ENCODE results near the gene GTPBP6.

DNA sequence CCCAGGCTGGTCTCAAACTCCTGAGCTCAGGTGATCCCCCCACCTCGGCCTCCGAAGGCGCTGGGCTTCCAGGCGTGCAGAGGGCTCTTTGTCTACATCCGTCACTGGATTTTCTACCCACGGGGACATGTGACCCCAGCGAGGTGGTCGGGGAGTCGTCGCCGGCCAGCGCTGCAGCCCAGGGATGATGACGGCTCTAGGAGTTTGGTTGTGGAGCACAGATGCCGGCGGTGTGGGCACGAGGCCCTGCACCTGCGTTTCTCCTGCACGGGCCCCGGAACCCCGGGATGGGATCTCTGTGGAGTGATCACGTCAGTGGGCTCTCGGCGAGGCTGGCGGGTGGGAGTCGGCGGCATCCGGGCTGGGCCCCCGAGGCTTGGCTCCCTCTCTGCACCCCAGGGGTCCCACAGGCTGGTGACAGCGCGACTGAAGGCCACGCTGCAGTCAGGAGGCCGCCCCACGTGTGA is 9.1 kb upstream of the GTPBP6 start:
- TF ChIP-seq, protein P1, sequence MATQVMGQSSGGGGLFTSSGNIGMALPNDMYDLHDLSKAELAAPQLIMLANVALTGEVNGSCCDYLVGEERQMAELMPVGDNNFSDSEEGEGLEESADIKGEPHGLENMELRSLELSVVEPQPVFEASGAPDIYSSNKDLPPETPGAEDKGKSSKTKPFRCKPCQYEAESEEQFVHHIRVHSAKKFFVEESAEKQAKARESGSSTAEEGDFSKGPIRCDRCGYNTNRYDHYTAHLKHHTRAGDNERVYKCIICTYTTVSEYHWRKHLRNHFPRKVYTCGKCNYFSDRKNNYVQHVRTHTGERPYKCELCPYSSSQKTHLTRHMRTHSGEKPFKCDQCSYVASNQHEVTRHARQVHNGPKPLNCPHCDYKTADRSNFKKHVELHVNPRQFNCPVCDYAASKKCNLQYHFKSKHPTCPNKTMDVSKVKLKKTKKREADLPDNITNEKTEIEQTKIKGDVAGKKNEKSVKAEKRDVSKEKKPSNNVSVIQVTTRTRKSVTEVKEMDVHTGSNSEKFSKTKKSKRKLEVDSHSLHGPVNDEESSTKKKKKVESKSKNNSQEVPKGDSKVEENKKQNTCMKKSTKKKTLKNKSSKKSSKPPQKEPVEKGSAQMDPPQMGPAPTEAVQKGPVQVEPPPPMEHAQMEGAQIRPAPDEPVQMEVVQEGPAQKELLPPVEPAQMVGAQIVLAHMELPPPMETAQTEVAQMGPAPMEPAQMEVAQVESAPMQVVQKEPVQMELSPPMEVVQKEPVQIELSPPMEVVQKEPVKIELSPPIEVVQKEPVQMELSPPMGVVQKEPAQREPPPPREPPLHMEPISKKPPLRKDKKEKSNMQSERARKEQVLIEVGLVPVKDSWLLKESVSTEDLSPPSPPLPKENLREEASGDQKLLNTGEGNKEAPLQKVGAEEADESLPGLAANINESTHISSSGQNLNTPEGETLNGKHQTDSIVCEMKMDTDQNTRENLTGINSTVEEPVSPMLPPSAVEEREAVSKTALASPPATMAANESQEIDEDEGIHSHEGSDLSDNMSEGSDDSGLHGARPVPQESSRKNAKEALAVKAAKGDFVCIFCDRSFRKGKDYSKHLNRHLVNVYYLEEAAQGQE (IDR thresholded peaks at IDR 0.05; ENCODE audit: low read depth), result no peak
- TF ChIP-seq FOXM1 (IDR thresholded peaks at IDR 0.05; ENCODE audit: borderline replicate concordance, low read depth) (no peak), TEAD4 (IDR thresholded peaks at IDR 0.05) (no peak), EGR1 (IDR thresholded peaks at IDR 0.05) (no peak), ZBTB7A (IDR thresholded peaks at IDR 0.05; ENCODE audit: low read depth) (no peak)
- TF ChIP-seq, protein P2, sequence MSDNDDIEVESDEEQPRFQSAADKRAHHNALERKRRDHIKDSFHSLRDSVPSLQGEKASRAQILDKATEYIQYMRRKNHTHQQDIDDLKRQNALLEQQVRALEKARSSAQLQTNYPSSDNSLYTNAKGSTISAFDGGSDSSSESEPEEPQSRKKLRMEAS (IDR thresholded peaks at IDR 0.05), result no peak
